ENCODE data around the gene MADCAM1. TPM values are rescaled to one million over a fixed set of nuclear protein-coding genes. Genes with fewer than 3 reads are reported as not detected.

MADCAM1 gene
- total RNA-seq, 1 donor from 2014 or later = 0.29 TPM

DNA sequence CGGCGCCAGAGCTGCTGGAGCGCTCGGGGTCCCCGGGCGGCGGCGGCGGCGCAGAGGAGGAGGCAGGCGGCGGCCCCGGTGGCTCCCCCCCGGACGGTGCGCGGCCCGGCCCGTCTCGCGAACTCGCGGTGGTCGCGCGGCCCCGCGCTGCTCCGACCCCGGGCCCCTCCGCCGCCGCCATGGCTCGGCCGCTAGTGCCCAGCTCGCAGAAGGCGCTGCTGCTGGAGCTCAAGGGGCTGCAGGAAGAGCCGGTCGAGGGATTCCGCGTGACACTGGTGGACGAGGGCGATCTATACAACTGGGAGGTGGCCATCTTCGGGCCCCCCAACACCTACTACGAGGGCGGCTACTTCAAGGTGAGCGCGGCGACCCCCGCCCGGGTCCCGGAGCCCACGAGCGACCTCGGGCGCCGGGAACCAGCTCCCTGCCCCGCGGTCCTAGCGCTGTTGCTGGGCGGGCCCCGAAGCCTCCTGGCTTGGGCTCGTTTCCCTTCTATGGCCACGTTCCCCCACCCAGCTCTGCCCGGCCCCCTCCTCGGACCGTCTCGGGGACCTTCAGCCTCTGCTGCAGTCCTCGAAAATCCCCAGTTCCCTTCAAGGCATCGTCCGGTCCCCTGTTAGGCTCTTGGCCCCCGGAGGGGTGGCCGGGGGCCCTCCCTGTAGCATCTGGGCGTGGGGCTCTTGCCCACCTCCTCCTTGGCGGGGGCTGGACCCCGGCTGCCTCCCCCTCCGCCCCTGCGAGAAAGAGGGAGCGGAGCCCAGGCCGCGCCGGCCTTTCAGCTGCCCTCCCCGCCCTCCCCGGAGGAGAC lies 35.7 kb downstream of the MADCAM1 start, which contains the start of gene CDC34:
TSS of gene CDC34 (plus strand) at position 8 of the 808 bp plus-strand sequence. CDS start at position 180, 172 bp downstream.
- peak; percentile 13 for DNase-seq (ENCODE audit: low read depth)

DNA sequence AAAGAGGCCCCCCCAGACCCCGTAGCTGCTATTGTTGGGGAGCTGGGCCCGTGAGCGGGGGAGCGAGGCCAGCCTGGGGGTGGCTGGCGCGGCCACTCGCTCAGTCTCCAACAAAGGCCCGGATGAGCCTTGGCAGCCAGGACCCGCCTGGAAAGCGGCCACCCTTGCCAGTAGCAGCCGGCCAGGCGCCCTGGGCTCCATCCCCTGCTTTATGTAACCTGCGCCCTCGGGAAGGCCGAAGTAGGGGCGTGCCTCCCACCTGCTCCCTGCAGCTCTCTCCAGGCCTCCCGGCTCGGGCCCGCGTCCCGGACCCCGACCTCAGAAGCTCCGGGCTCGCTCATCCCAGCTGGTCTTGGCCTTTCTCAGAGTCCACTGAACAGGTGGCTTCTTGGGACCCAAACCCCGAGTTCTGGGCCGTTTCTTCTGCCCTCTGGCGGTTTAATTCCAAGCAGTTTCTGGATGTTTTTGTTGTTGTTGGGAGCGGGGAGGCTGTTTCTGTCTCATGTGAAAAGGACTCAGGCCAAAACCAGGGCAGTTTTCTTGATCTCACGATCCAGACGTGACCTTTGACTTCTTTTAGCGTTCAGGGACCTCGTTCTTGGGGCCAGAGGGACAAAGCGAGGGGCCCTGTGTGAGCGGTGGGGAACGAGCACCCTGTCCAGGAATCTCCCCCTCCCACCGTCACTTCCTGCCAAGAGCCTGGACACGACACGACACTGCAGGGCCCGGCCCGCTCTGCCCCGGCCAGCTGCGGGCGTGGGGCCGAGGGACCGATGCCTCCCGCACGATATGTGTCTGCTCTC lies 36.5 kb downstream of the MADCAM1 start:
- DNase-seq (ENCODE audit: low read depth) = peak; percentile 89

- DNase-seq (ENCODE audit: low read depth) = peak; percentile 59
These were observed 37.2 kb downstream of the MADCAM1 start for GRCh38 chr19:533364-534058.

- DNase-seq (ENCODE audit: low read depth) = no peak
These were observed 37.8 kb downstream of the MADCAM1 start for GRCh38 chr19:534088-534487.

- peak; percentile 25 for DNase-seq (ENCODE audit: low read depth)
These were observed 38.9 kb downstream of the MADCAM1 start for GRCh38 chr19:535017-535835.

- no peak for DNase-seq (ENCODE audit: low read depth)
These were observed 40.0 kb downstream of the MADCAM1 start for GRCh38 chr19:536031-536880.

GRCh38 chr19:536881-537404 lies 40.7 kb downstream of the MADCAM1 start:
- no peak for DNase-seq (ENCODE audit: low read depth)

DNA sequence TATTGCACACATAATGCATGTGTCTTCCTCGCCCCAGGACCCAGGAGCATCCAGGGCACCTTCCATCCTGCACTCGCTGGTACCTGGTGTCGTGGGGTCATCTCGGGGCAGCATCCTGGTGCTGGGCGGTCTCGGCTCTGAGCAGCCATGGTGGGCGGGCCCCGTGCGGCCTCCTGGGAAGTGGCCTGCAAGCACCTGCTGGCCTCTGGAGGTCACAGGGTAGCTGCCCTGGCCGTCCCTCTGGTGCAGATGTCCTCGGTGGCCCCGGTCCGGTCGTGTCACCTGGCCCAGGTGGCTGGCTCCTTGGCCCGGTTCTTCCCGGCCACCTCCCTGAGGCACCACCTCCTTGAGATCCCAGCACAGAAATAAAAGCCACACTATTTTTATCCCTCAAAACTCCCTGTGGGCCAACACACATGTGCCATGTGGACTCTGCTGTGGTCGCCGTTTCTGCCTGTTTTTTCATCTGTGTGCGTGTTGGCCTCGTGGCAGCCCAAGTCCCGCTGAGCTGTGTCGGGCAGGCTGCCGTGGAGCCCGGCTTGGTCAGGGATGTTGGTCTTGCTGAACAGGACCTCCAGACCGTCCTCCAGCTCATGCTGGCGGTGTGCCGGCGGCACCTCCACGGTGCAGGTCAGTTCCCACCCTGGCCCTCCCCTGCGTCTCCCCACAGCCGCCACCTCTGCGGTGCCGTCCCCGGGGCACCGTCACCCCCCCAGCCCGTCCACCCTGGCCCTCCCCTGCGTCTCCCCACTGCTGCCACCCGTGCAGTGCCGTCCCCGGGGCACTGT lies 42.5 kb downstream of the MADCAM1 start:
- DNase-seq (ENCODE audit: low read depth) = no peak

- no peak for DNase-seq (ENCODE audit: low read depth)
These were observed 43.2 kb downstream of the MADCAM1 start for GRCh38 chr19:539429-540030.

- DNase-seq (ENCODE audit: low read depth) = no peak
These were observed 44.8 kb downstream of the MADCAM1 start for GRCh38 chr19:540867-541637.

- DNase-seq (ENCODE audit: low read depth) = no peak
These were observed 45.4 kb downstream of the MADCAM1 start for GRCh38 chr19:541699-542098.

DNA sequence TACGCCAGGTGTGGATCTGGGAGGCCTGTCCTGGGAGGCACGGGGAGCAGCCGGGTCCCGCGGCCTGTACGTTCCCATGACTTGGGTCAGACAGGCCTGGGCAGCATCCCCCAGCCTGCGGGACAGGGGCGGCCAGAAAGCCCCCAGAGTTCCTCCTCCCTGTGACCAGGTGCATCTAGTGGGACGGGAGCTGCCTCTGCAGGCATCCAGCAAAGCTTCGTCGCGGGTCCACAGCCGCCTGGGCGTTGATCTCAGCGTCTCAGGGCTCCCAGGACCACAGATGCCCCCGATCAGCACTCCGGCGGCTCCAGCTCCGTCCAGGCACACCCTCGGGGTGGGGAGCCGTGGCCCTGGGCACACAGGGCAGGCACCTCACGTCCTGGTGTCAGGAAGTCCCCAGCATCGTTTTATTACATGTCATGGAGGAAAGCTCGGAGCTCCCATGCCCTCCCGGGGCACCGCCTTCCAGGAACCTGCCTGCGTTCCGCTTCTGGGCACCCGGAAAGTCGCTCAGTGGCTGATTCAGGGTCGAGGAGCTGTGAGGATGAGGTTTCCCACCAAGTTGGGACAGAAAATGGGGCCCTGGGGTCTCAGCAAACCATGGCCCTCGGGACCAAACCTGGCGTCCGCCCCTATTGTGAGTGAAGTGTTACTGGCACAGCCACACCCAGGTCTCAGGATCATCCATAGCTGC lies 46.0 kb downstream of the MADCAM1 start:
- DNase-seq (ENCODE audit: low read depth) = no peak

GRCh38 chr19:543910-544608 lies 47.8 kb downstream of the MADCAM1 start, which contains the start of gene GZMM:
Gene GZMM, plus strand, starts transcription at chr19:544053. Its CDS starts 19 bp downstream, at chr19:544072.
- DNase-seq (ENCODE audit: low read depth) = no peak

DNA sequence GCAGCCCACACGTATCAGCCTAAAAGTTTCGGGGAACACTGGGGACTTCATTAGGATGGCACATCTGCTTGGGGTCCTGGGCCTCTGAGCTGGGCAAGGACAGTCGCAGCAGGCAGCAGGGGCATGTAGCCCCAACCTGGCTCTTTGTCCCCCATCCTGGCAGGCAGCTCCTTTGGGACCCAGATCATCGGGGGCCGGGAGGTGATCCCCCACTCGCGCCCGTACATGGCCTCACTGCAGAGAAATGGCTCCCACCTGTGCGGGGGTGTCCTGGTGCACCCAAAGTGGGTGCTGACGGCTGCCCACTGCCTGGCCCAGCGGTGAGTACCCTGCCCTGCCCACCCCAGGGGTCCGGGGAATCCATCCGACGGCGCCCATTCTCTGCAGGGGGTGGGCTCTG lies 50.8 kb downstream of the MADCAM1 start:
- no peak for DNase-seq (ENCODE audit: low read depth)

DNA sequence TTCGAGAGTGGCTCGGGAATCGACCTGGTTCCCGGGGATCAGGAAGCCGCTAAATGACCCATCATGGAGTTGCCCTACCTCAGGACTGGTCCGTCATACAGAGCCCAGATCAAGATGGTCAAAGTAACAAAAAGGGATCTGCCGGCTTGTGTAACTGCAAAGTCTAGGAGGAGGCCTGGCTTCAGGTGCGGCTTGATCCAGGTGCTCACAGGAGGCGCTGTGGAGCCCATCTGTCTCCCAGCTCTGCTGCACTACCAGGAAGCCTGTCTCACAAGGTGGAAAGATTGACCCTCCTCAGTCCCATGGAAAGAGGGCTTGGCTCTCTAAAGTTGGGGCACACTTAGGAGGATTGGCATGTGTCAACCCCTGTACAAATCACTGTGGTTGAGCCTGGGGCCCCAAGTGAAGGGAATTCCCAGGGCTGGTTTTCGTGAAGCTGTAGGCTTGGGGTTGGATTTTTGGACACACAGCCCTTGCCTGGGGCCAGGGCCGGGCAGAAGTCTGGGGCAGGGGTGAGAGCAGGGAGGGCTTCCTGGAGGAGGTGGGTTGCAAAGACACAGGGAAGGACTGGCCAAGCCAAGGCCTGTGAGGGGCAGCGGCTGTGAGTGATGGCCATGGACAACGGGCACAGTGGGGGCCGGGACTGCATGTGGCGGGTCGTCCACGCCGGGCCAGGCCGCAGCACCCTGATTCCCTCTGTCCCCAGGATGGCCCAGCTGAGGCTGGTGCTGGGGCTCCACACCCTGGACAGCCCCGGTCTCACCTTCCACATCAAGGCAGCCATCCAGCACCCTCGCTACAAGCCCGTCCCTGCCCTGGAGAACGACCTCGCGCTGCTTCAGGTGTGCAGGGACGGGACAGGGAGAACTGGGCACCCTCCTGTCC lies 51.8 kb downstream of the MADCAM1 start:
- no peak for DNase-seq (ENCODE audit: low read depth)

Measured in myocyte (in vitro differentiated cells).